NB4 (cell line): Measurements from ENCODE around the gene OR13H1.

Experiments used
- DNase-seq: peaks from one replicate; pipeline ENCODE4 v3.0.0; 2010; ENCODE audit warnings: low read depth
- H3K4me3 ChIP-seq: one replicate; pipeline ENCODE4 v1.5.1; 2011; ENCODE audit warnings: mild to moderate bottlenecking, low read depth, low read length, moderate library complexity
- MAX ChIP-seq: IDR thresholded peaks from 2 replicates; pipeline ENCODE4 v1.6.1; 2011; ENCODE audit warnings: low read depth, low read length
- MYC ChIP-seq: IDR thresholded peaks from 2 replicates; pipeline ENCODE4 v1.6.1; 2011; ENCODE audit warnings: low read depth, low read length
- POLR2A ChIP-seq: IDR thresholded peaks from 2 replicates; pipeline ENCODE4 v1.6.1; 2011; ENCODE audit warnings: mild to moderate bottlenecking; ENCODE audit not compliant: insufficient read length; ENCODE audit errors: extremely low read depth
- TF ChIP-seq, protein P1 (sequence below): IDR thresholded peaks from one replicate; pipeline ENCODE4 v1.5.1; 2012; ENCODE audit warnings: low read depth, low read length

The OR13H1 gene

DNA sequence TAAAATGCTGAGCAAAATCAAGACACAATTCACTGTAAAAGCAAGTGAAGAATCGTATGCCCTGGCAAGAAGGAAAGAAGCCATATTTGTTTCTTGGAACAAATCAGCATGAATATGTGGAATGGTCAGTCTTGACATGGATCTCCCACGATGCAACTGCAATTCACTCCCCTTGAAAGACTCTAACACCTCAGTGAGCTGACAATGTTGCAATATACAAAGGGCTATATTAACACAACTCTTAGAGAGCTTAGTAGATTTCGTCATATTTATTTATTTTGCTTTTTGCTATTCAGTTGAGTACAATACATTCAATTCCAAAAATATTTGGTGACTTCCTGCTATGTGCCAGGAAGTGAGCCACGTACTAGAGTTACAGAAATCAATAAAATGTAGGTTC, 14.7 kb downstream of the OR13H1 start:
- H3K4me3 ChIP-seq: no peak overlapping the region
- TF ChIP-seq, protein P1, sequence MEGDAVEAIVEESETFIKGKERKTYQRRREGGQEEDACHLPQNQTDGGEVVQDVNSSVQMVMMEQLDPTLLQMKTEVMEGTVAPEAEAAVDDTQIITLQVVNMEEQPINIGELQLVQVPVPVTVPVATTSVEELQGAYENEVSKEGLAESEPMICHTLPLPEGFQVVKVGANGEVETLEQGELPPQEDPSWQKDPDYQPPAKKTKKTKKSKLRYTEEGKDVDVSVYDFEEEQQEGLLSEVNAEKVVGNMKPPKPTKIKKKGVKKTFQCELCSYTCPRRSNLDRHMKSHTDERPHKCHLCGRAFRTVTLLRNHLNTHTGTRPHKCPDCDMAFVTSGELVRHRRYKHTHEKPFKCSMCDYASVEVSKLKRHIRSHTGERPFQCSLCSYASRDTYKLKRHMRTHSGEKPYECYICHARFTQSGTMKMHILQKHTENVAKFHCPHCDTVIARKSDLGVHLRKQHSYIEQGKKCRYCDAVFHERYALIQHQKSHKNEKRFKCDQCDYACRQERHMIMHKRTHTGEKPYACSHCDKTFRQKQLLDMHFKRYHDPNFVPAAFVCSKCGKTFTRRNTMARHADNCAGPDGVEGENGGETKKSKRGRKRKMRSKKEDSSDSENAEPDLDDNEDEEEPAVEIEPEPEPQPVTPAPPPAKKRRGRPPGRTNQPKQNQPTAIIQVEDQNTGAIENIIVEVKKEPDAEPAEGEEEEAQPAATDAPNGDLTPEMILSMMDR: no peak
- TF ChIP-seq POLR2A (no peak), MYC (no peak), MAX (no peak)
- no peak for DNase-seq

- H3K4me3 ChIP-seq: no peak overlapping the region
- no peak for TF ChIP-seq POLR2A
- no peak for TF ChIP-seq MYC
- TF ChIP-seq, protein P1: no peak
- TF ChIP-seq MAX: no peak
- DNase-seq: no peak
Measured at GRCh38 chrX:131564553-131565229, 20.8 kb downstream of the OR13H1 start.

GRCh38 chrX:131565909-131566308, 22.0 kb downstream of the OR13H1 start:
- no peak overlapping the region for H3K4me3 ChIP-seq
- DNase-seq: no peak
- TF ChIP-seq MYC (no peak), POLR2A (no peak), MAX (no peak)
- TF ChIP-seq, protein P1: no peak

DNA sequence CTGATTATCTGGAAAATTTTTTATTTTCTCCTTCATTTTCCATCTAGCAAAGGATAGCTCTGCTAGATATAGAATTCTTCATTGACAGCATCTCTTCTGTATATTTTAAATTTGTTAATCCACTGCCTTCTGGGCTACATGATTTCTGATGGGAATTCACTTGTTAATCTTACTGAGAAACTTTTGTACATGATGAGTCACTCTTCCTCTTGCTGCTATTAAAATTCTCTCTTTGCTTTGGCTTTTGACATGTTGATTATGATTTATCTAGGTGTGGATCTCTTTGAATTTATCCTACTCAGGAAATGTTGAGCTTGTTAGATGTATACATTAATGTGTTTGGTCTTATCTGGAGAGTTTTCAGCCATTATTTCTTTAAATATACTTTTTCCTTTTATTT, 27.5 kb downstream of the OR13H1 start:
- no peak for DNase-seq
- TF ChIP-seq POLR2A (no peak), MAX (no peak), MYC (no peak)
- TF ChIP-seq, protein P1: no peak
- H3K4me3 ChIP-seq: no peak overlapping the region

DNA sequence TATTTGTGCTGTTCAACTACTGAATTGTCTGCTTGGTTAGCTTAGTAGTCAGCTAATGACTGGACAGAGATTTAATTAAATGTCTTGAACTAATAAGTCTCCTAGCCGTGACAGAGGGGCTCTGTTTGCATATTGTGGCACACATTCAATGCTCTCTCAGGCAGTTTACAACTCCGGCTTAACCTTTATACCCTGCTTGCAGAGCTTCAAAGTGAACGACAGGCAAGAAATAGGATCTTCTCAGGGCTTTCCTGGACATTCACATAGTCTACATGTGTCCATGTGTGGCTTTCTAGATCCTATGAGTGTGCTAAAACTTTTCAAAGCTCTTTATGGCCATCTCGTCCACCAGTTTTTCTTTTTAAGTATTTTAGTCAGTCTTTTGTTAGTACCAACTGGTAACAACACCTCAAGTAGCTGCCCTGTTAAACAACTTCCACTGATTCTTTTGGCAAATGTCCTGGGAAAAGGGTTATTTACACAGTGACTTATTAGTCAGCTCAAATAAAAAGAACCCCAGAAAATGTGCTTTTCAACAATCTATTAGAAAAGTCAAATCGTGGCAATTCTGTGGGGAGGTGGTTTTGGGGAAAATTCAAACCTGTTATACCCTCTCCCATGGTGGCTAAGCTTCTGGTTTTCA, 28.6 kb downstream of the OR13H1 start:
- TF ChIP-seq MAX (no peak), POLR2A (no peak)
- TF ChIP-seq, protein P1: no peak

More for the DNA sequence above, 28.6 kb downstream of the OR13H1 start:
- DNase-seq: no peak
- no peak overlapping the region for H3K4me3 ChIP-seq
